Activated CD8-positive, alpha-beta memory T cell treated with anti-CD3 and anti-CD28 coated beads for 24 hours (primary cell): ENCODE measurements around the gene TCF7.
A peak's percentile ranks its signal among the peaks of the same experiment; 100 is the strongest.
"Not testable (repeated sequence)": the region's sequence is repeated elsewhere in the genome, so short reads cannot be mapped to it uniquely, and the experiment has no call there.

ENCODE experiments used
- DNase-seq: peaks from one replicate; pipeline ENCODE4 v3.0.0-alpha.2; 2020

The TCF7 gene

DNA sequence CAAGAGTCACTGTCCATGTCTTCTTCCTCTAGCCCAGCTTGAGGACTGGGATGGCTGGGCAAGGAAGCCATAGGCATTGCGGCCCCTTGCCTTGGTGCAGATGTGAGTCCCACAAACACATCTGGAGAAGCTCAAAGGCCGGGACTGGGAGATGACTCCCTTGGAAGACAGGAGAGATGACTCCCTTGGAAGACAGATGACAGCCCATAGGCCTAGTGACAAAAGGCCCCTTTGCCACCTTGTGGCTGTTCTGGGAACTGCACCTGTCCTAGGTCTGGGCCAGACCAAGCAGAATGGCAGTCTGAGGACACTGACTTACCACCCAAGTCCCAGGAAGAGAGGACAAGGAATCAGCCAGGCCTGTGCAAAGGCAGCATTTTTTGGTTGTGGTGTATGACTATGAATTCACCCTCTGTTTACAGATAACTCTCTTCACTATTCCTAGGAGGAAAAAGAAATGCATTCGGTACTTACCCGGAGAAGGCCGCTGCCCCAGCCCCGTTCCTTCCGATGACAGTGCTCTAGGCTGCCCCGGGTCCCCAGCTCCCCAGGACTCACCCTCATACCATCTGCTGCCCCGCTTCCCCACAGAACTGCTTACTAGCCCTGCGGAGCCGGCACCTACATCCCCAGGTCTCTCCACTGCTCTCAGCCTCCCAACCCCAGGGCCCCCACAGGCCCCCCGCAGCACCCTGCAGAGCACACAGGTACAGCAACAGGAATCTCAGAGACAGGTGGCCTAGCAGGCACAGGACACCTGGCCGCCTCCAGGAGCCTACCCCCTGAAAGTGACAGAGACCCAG is 31.5 kb downstream of the TCF7 start:
- DNase-seq, result peak; percentile 95

DNA sequence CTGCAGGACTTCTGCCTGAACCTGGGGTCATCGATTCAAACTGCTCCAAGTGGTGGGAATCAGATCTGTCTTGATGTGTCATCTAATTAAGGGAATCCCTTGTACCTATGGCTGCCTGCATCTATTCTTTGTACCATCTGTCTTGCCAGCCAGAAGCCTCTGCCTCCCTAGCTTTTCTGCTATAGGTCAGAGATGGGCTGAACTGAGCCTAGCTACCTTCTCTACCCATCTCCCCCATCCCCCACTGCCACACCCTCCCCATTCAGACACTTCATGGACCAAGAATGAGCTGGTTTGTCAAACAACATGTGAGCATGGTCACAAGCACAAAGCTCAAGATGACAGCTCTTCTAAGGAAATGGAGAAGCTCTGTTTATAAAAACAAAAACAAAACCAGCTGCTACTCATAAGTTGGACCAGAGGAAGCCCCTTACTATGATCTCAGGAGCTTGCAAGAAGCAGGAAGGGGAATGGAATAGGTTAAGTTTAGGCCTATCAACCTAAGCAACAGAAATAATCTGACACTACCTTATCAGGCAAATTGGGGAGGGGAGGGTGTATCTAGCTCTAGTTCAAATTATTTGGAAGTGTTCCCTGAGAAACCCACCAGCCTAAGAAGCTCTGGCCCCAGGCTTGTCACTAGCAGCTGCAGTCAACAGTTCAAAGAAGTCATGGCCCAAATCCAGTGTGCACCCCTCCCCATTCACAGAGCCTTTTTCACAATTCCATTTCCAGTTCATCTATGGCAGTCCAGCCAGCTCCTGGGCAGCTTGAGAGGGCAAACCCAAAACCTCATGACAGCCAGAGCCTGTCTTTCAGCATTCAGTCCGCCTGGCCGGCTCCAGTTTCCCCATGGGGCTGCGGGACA is 32.4 kb downstream of the TCF7 start:
- peak; percentile 56 for DNase-seq

DNA sequence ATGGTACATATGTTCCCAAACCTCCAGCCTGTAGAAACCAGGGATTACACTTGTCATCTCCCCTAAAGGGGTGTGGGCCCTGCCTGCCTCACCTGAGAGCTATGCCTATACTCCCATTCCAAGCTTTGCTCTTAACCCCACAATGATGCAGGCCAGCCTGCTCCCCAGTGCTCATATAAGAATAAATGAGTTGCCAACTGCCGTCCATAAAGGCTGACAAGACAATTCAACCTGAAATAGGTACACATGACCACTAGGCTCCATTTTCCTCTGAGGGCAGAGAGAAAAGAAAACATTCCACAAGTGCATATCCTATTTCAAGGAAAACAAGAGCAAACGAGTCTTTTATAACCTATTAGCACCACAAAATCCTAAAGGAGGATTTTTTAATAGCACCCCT is 33.8 kb downstream of the TCF7 start:
- peak; percentile 49 for DNase-seq

DNA sequence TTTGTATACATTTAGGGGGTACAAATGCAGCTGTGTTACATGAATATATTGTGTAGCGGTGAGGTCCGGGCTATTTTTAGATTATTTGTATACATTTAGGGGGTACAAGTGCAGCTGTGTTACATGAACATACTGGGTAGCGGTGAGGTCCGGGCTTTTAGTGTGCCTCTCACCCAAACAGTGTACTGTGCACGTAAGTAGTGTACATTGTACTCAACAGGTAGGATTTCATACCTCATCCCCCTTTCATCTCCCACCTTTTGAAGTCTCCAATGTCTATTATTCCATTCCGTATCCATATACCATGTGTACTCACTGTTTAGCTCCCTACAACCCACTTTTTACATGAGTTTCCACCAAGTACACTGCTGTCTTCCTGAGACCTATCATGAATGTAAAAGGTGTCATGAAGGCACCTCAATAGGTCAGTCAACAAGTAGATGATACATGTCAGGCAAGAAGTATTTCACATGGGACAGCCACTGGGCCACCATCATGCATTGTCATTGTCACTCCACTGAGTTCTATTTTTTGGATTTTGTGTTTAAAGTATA is 34.6 kb downstream of the TCF7 start:
- DNase-seq, result peak; percentile 46

DNA sequence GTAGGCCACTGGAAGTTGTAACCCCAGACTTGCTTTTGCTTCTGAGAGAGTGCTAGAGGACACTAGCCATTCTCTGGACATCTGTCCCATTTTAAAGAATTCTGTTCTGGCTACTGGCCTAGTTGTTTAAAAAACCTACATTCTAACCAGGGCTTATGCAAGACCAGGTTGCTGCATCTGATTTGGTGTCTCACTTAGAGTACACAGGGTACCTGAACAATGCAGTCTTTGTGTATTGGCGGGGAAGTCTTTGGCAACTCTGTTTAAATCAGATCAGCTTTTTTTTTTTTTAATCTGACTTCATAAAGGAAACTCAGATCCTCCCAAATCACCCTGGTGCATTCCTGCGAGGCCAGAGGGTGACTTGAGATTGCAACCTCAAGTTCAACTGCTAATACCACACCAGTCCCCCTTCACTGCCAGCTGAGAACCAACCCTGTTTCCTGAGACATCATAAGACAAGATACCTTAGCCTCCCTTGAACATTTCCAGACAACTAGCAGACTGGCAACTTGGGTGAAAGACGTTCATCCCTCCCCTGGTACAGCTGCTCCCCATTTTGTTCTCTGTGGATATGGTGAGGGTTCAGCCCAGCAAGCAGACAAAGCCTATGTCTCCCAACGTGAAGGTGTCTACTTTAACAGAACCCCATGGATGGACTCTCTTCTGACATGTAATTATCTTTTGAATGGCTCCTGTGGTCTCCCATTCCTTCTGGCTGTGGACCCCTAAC is 35.3 kb downstream of the TCF7 start:
- DNase-seq, result no peak

DNA sequence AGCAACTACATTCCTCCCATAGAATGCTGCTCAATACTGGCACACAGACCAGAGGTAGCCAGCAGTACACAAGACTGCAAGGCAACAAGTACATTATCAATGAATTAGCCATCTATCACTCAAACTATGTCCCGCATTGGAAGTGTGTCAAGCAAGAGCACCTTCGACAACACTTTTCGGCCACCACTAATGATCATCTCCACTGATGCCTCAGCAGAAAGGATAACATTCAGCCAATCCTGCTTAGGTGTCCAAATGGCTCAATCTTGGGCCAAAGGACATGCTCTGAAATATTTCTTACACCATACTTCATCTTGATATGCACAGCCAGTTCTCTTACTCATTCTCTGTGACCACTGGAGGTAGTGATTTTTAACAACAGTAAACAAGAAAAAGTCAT is 37.2 kb downstream of the TCF7 start:
- DNase-seq, result no peak

DNA sequence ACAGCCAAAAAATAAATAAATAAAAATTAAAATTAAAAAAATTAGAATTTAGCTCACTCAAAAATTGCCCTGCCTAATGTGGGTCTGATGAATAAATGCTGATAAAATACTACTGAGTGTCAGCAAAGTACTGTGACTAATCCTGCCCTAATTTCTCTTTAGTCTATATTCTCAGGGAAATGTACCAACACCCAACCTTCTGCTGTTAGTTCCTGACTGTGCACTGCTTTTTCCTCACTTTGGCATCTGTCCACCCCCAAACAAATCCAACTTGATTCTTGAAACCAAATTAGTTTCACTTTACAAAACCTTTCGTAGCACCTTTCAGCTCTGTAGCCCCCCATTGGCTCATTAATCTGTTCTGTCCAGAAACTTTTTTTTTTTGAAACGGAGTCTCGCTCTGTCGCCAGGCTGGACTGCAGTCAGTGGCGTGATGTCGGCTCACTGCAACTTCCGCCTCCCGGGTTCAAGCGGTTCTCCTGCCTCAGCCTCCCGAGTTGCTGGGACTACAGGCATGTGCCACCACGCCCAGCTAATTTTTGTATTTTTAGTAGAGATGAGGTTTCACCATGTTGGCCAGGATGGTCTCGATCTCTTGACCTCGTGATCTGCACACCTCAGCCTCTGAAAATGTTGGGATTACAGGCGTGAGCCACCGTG is 37.8 kb downstream of the TCF7 start:
- DNase-seq, result not testable (repeated sequence)

DNA sequence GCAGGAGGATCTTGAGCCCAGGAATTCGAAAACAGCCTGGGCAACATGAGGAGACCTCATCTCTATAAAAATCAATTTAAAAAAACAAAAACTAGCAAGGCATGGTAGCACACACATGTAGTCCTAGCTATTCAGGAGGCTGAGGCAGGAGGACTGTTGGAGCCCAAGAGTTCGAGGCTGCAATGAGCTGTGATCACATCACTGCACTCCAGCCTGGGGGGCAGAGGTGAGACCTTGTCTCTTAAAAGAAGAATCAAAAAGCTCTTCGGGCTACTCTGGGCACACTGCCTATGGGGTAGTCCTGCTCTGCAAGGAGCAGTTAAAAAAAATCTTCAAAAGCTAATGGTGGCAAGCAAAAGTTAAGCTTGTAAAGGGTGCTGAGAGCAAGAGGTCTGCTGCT is 38.8 kb downstream of the TCF7 start:
- no peak for DNase-seq

DNA sequence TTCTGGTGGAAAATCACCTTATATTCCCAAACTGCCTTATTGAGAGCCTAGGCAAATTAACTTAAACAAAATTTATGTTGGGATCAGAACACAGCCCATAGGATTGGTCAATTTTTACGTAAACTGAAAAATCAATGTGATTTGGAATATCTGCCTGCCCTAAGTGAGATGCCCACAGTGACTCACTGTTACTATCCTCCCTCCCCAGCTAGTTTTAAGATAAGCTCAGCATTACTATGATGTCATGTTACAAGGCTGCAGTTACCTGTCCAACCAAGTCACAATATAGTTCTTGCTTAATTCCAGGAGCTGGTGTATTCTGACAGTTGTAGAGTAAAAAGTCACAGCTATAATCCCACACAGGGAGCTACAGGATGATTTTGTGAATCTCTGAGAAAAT is 39.2 kb downstream of the TCF7 start:
- DNase-seq, result no peak

DNA sequence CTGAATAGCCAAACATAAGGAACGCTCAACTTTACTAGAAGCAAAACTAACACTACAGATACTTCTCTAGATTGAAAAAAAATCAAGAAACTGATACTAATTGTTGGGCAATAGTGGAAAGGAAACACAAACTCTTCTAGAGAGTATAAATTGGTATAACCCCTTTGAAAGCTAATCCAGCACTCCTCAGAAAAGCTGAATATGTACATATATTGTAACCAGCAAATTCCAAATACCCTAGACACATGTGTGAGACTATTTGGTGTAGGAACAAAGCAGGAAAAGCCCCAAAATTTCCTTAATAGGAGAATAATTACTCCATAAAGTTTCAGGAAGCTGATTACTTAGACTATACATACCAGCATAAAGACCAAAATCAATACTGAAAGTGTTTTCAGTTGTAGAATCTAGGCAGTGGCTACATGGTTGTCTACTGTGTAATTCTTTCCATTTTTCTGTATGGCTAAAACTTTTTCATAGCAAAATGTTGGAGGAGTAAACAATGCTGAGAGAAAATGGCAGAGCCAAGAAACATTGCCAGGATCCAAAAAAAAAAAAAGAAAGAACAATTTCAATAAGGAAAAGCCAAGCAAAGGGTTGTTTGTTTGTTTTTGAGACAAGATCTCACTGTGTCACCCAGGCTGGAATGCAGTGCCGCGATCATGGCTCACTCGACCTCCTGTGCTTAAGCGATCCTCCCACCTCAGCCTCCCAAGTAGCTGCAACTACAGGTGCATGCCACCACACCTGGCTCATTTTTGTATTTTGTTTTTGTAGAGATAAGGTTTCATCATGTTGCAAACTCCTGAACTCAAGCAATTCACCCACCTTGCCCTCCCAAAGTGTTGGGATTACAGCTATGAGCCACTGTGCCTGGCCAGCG is 47.3 kb downstream of the TCF7 start:
- no peak for DNase-seq

DNA sequence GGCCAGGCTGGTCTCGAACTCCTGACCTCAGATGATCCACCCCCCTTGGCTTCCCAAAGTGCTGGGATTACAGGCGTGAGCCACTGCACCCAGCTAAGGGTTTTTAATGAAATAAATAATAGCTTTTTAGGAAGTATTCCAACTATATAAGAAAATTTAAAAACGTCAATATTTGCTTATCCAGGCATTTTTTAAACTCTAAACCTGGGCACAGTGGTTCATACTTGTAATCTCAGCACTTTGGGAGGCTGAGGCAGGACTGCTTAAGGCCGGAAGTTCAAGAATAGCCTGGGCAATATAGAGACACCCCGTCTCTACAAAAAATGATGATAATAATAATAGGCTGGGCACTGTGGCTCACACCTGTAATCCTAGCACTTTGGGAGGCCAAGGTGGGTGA is 48.1 kb downstream of the TCF7 start:
- no peak for DNase-seq

DNA sequence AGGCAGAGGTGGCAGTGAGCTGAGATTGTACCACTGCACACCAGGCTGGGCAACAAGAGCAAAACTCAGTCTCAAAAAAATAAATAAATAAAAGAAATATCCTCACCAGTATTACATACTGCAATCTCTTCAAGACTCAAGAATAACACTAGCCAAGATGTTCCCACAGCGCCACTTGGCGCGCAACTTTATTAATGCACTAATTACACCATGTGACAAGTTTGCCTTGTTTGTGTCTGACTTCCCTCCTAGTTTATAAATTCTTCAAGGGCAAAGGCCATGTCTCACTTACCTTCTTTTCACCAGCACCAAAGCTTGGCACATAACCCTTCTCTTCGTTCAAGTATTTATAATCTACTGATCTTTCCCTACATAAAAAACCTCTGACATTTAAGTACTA is 57.5 kb downstream of the TCF7 start:
- no peak for DNase-seq

DNA sequence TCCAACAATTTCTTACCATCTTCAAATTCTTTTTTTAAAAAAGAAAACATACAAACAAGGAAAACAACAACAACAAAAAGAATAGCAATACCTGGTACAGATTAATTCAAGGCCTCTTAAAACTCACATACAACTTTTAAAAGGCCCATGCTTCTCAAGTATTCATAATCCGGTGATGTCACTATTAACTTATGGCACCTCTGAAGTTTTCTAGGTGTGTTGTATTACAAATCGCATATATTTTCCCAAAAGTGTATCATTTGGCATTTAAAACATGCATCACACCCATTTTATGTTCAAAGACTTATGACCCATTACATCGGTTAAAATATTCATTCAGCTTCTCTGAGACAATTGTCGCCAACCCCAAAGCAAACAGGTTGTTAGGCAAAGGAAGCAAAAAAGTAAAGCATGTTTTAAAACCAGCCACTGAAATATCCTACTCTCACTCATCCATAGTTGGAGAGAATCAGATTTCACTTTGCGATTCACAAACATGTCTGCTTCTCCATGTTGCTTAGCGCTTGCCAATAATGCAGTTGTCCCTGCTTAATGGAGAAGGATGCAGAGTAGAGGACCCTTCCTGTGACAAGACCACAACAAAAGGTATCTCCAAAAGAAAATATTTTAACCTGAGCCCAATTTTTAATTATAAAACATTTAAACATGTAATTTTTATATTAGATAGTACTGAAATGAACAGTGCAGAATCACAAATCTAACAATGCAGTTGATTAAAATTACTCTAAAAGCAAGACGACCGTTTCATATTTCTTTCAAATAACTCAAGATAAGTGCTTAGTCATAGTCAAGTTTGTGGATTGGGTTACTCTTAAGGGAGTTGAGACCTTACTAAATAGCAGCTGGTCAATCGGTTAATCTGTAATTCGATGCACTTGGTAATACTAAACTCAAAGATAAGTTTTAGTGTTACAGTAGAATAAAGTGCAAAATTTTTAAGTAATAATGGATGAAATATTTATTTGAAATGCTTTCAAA is 60.7 kb downstream of the TCF7 start:
- DNase-seq, result no peak

DNA sequence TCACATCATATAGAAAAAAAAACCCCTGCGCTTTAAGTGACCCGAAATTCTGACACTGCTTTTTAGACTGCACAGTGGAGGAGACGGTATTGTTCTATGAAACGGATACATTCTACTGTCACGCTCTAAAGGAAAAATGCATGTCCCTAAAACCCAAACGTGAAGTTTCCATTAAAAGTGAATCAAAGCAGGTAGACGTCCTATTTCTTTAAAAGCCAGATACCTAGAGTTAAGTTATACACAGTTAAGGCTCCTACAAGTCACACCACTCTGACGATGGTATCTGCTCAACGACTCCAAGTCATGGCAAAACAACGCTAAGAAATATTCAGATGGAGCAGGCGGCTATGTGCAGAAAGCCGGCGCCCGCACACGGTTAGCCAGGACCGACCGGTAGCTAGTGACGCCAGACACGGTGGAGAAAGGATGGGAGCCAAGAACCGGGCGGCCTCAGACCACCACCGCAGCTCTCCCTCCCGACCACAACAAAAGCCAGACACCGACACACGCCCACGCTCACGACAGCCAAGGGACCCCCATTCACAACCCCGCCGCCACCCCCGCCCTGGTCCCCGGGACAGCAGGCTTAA is 61.5 kb downstream of the TCF7 start:
- DNase-seq, result no peak

DNA sequence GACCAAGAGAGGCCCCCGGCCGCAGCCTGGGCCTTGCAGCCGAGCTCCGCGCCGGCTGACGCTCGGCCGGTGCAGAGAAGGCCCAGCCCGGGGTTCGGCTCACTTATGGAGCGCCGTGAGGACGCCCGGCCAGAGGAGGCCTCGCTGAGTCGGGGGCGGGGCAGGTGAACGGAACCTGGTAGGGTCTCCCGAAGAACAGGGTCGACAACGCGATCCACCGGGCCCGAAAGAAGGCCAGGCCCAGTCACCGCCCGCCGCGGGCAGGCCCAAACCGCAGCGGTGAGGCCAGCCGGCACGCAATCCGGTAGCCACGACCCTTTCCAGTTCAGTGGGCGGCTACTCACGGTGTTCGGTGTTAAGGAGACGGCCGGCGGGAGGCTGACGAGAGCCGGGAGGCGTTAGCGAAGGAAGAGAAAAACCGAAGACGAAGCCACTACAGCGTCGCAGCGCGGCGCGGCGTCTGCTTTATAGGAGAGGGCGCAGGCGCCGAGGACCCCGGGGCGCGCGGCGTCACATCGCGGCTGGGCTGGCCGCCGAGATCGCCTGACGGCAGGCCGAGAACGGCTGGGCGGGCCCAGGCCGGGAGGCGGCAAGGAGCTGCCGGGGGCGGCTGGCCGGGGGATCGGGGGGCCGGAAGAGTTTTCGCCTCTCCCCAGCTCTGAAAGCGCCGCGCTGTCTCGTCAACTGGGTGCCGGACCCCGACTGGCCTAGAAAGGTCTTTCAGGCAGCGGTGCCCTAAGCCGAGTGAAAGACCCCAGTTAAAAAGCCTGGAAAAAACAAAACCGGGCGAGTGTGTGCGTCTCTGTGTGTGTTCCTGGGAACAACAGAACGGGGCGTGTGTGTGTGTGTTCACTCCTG is 62.3 kb downstream of the TCF7 start, which contains the start of gene SKP1:
Gene SKP1, minus strand, starts transcription at position 440 of the 858 bp plus-strand sequence. CDS start 2,928 bp downstream, outside the sequence.
- peak; percentile 95 for DNase-seq

DNA sequence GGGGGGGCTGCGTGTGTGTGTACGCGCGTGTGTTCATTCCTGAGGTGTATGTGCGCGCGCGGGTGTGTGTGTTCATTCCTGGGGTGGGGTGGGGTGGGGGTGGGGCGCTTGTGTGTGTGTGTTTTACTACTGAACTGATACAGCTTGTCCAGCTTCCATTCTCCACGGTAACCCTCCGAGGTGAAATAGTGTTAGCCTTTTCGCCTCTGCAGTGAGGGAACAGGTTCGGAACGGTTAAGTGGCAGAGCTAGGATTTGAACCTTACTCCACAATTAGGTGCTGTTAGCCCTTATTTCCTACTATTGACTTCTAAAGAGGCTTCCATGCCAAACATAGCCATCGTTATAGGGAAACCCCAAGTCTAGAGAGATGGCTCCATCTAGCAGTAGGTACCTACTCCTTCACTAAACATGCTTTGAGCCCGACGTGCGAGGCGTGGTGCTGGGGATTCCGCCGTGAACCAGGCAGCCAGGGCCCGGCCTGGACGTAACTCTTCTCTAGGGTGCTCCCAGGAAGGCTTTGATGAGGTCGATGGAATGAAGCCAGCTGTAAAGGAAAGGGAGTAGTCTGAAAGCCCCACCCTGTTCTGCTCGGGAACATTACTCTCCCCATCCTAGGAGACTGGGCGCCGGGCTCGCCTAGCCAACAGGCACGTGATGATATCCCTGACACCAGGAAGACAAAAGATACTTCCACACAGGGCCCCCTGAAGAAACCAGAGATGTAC is 63.1 kb downstream of the TCF7 start:
- no peak for DNase-seq

DNA sequence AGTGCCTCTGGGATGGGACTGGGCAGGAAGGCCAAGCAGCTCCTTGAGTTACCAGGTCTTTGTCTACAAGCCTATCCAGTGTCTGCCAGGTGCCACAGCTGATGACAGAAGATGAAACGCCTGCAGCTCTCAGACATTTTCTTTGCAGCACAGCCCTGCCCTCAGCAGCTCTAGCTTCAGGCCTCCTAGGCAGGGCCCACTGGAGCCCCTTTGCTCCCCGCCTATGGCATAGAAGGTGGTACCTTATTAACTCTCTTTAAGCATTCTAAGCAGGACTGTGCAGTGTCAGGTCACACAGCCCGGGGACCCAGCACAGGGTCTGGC is 63.6 kb downstream of the TCF7 start:
- DNase-seq, result no peak

DNA sequence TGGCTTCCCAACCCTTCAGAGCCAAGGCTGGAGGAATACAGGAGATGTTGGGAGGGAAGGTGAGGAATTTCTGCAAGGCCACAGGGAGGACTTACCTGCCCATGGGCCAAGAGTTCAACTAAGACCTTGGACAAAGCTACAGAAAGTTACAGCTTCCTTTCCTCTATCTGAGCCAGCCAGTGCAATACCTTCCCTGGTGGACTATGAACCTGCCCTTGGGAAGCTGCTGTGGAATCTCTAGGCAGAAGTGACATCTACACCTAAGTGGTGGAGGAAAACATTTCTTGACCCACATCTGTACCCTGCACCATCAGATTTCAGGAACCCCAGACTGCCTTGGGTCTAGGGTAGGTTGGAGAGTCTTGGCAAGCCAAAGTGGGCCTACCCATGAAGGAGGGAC is 69.0 kb downstream of the TCF7 start:
- no peak for DNase-seq
